ENCODE measurements around the gene ADAMTS12. TPM values are rescaled to one million over a fixed set of nuclear protein-coding genes. Genes with fewer than 3 reads are reported as not detected.

ADAMTS12 gene
- total RNA-seq, 6 experiments from 2014 or later, result 42.2 to 49.7 (median 47.2) TPM

- no peak for TF ChIP-seq CTCF (IDR thresholded peaks at IDR 0.05)
- Mint-ChIP-seq H3K36me3 (ENCODE audit: low read depth) (peaks cover 5% of the 10 kb centered on the region), H3K4me1 (ENCODE audit: low read depth) (peaks cover 79% of the 10 kb centered on the region), H3K4me3 (peak overlapping the region; percentile 83), H3K9me3 (no peaks in the 10 kb centered on the region), H3K27ac (peak overlapping the region; percentile 76), H3K27me3 (ENCODE audit: insufficient read depth) (no peaks in the 10 kb centered on the region)
- no peak for DNase-seq
Measured at GRCh38 chr5:33852837-33853236, 39.0 kb downstream of the ADAMTS12 start.

GRCh38 chr5:33852319-33852718, 39.5 kb downstream of the ADAMTS12 start:
- peak overlapping the region; percentile 76 for H3K27ac Mint-ChIP-seq
- H3K4me1 Mint-ChIP-seq (ENCODE audit: low read depth), result peaks cover 74% of the 10 kb centered on the region
- H3K9me3 Mint-ChIP-seq, result no peaks in the 10 kb centered on the region
- DNase-seq, result no peak
- peaks cover 1% of the 10 kb centered on the region; the same call in 1 of the 2 replicates for H3K27me3 Mint-ChIP-seq (ENCODE audit: insufficient read depth)
- TF ChIP-seq CTCF (IDR thresholded peaks at IDR 0.05), result no peak
- H3K4me3 Mint-ChIP-seq, result peak overlapping the region; percentile 83
- peaks cover 3% of the 10 kb centered on the region; the same call in 1 of the 2 replicates for H3K36me3 Mint-ChIP-seq (ENCODE audit: low read depth)

- DNase-seq, result peak; percentile 63
- Mint-ChIP-seq H3K9me3 (no peaks in the 10 kb centered on the region), H3K4me3 (peak overlapping the region; percentile 61), H3K27me3 (ENCODE audit: insufficient read depth) (peaks cover 2% of the 10 kb centered on the region; the same call in 1 of the 2 replicates), H3K27ac (peak overlapping the region; percentile 93), H3K36me3 (ENCODE audit: low read depth) (peaks cover 9% of the 10 kb centered on the region), H3K4me1 (ENCODE audit: low read depth) (peaks cover 77% of the 10 kb centered on the region)
- TF ChIP-seq CTCF (IDR thresholded peaks at IDR 0.05), result no peak
Measured at GRCh38 chr5:33850100-33850594, 41.6 kb downstream of the ADAMTS12 start.

- H3K4me3 Mint-ChIP-seq, result no peak overlapping the region
- H3K4me1 Mint-ChIP-seq (ENCODE audit: low read depth), result peaks cover 77% of the 10 kb centered on the region
- H3K9me3 Mint-ChIP-seq, result no peaks in the 10 kb centered on the region
- no peak for TF ChIP-seq CTCF (IDR thresholded peaks at IDR 0.05)
- no peak overlapping the region for H3K27ac Mint-ChIP-seq
- peaks cover 9% of the 10 kb centered on the region for H3K36me3 Mint-ChIP-seq (ENCODE audit: low read depth)
- peaks cover 2% of the 10 kb centered on the region; the same call in 1 of the 2 replicates for H3K27me3 Mint-ChIP-seq (ENCODE audit: insufficient read depth)
- no peak for DNase-seq
Measured at GRCh38 chr5:33848554-33848953, 43.2 kb downstream of the ADAMTS12 start.

- no peak for TF ChIP-seq CTCF (IDR thresholded peaks at IDR 0.05)
- H3K27me3 Mint-ChIP-seq (ENCODE audit: insufficient read depth), result peaks cover 2% of the 10 kb centered on the region
- no peak overlapping the region for H3K4me3 Mint-ChIP-seq
- H3K27ac Mint-ChIP-seq, result peak overlapping the region; percentile 17
- peaks cover 77% of the 10 kb centered on the region for H3K4me1 Mint-ChIP-seq (ENCODE audit: low read depth)
- peaks cover 11% of the 10 kb centered on the region for H3K36me3 Mint-ChIP-seq (ENCODE audit: low read depth)
- H3K9me3 Mint-ChIP-seq, result no peaks in the 10 kb centered on the region
- no peak for DNase-seq
Measured at GRCh38 chr5:33846851-33847250, 44.9 kb downstream of the ADAMTS12 start.
